Endothelial cell of umbilical vein (primary cell): ENCODE data around the gene RNF112. TPM values are rescaled to one million over a fixed set of nuclear protein-coding genes. Genes with fewer than 3 reads are reported as not detected.

ENCODE experiments used
- BruUV-seq: library from RNA; stranded (reverse); fragments of 400-500 nt; replicated peaks from 2 replicates; lab custom pipeline; 2021; lab: Mats Ljungman, UMichigan
- CTCF ChIA-PET: fragments of 300-600, 350-600 bp; sonication (Branson Sonifier 250); formaldehyde crosslinking; loops from one replicate; lab custom pipeline; 2021; ENCODE audit warnings: antibody characterized with exemption, inconsistent platforms; lab: Charles Lee
- POLR2A ChIA-PET: fragments of 300-600, 350-600 bp; sonication (Branson Sonifier 250); formaldehyde crosslinking; loops from one replicate; lab custom pipeline; 2021; ENCODE audit warnings: antibody characterized with exemption, inconsistent platforms; lab: Charles Lee
- DNase-seq: peaks from one replicate; pipeline ENCODE4 v3.0.0-alpha.2; 2011; ENCODE audit warnings: low read depth, low spot score
- FAIRE-seq: peaks from 2 replicates; lab custom pipeline; 2011; peaks lifted over from hg19 to GRCh38; lab: Jason Lieb, UNC
- H2AFZ ChIP-seq: 2 replicates; pipeline ENCODE4 v1.6.0; 2012; ENCODE audit warnings: low read depth, low read length, control low read depth, inconsistent platforms
- H3K27ac ChIP-seq: 2 replicates; pipeline ENCODE4 v1.5.1; 2011; ENCODE audit warnings: low read depth, mild to moderate bottlenecking, control low read depth, low read length, moderate library complexity; ENCODE audit not compliant: insufficient read depth
- H3K27me3 ChIP-seq, 2 experiments: 2 replicates each; pipeline versions ENCODE4 v1.6.0 to v1.6.1; 2011; ENCODE audit warnings: low read length in 2 of 2, mixed read lengths in 1 of 2; ENCODE audit not compliant: control insufficient read depth in 2 of 2, insufficient read depth in 2 of 2
- H3K36me3 ChIP-seq, 2 experiments: 2 replicates in 1 of 2; 3 replicates in 1 of 2; pipeline ENCODE4 v1.5.1; 2011; ENCODE audit warnings: low read length in 2 of 2, mild to moderate bottlenecking in 1 of 2, moderate library complexity in 1 of 2; ENCODE audit not compliant: control insufficient read depth in 2 of 2, insufficient read depth in 2 of 2; ENCODE audit errors: extremely low read depth in 1 of 2
- H3K4me1 ChIP-seq: 3 replicates; pipeline ENCODE4 v1.5.1; 2011; ENCODE audit warnings: mild to moderate bottlenecking, low read length; ENCODE audit not compliant: control insufficient read depth, insufficient read depth; ENCODE audit errors: extremely low read depth
- H3K4me2 ChIP-seq: 2 replicates; pipeline ENCODE4 v1.6.1; 2011; ENCODE audit warnings: low read length, control low read depth, mixed read lengths; ENCODE audit not compliant: insufficient read depth
- H3K4me3 ChIP-seq, 3 experiments: fragments of 200-600 bp in 1 of 3; sonication (generic), shearing (Covaris generic) in 1 of 3; replicated peaks in 1 of 3; 2 replicates each; pipeline ENCODE4 v1.5.1; 2011 to 2016; ENCODE audit warnings: control low read depth in 3 of 3, low read length in 3 of 3, mild to moderate bottlenecking in 2 of 3, inconsistent platforms in 1 of 3, low read depth in 1 of 3, moderate library complexity in 1 of 3; ENCODE audit not compliant: insufficient read depth in 1 of 3
- H3K79me2 ChIP-seq: 2 replicates; pipeline ENCODE4 v1.6.0; 2012; ENCODE audit warnings: low read length, inconsistent platforms; ENCODE audit not compliant: control insufficient read depth, insufficient read depth
- H3K9ac ChIP-seq: replicated peaks from 2 replicates; pipeline ENCODE3; 2011; ENCODE audit warnings: low read length, control low read depth; ENCODE audit not compliant: insufficient read depth; ENCODE audit errors: extremely low read depth
- H3K9me1 ChIP-seq: replicated peaks from 3 replicates; pipeline ENCODE4 v1.6.0; 2011; ENCODE audit warnings: mild to moderate bottlenecking, low read length; ENCODE audit not compliant: control insufficient read depth, insufficient read depth; ENCODE audit errors: extremely low read depth
- H3K9me3 ChIP-seq: replicated peaks from 2 replicates; pipeline ENCODE4 v1.5.1; 2012; ENCODE audit warnings: low read length, inconsistent platforms; ENCODE audit not compliant: control insufficient read depth, insufficient read depth
- H4K20me1 ChIP-seq: replicated peaks from 2 replicates; pipeline ENCODE3; 2011; ENCODE audit warnings: mild to moderate bottlenecking, low read length; ENCODE audit not compliant: control insufficient read depth, insufficient read depth; ENCODE audit errors: extremely low read depth
- EZH2 ChIP-seq: IDR thresholded peaks from 2 replicates; pipeline ENCODE4 v1.6.1; 2012; ENCODE audit warnings: borderline replicate concordance, low read depth, mild to moderate bottlenecking, moderate library complexity, low read length, inconsistent platforms; ENCODE audit not compliant: severe bottlenecking
- FOS ChIP-seq: IDR thresholded peaks from 2 replicates; pipeline ENCODE4 v1.6.1; 2011; ENCODE audit warnings: mild to moderate bottlenecking, low read length, moderate library complexity, borderline replicate concordance; ENCODE audit not compliant: insufficient read depth
- MYC ChIP-seq: IDR thresholded peaks from one replicate; pipeline ENCODE4 v1.6.1; 2011; ENCODE audit warnings: mild to moderate bottlenecking, low read depth, low read length
- POLR2AphosphoS5 ChIP-seq: IDR thresholded peaks from 2 replicates; pipeline ENCODE4 v1.6.1; 2012; ENCODE audit warnings: low read depth, mild to moderate bottlenecking, control low read depth, low read length, moderate library complexity; ENCODE audit not compliant: insufficient read depth
- dilution Hi-C: fragments of 300-500 bp; cut with MboI; formaldehyde crosslinking; loops from one replicate; pipeline ENCODE4 v1.15.0; 2019; ENCODE audit warnings: low sequenced_read_pairs; ENCODE audit not compliant: extremely low pct_ligation_motif_present
- intact Hi-C: fragments of 100-400 bp; cut with micrococcal nuclease; formaldehyde crosslinking; loops from one replicate; pipeline ENCODE4 v1.10.0; 2022
- polyA plus RNA-seq, 4 experiments: library from polyadenylated mRNA; depleted of rRNA in 3 of 4; stranded (reverse) in 3 of 4; unstranded in 1 of 4; fragments of >200 nt; gene quantifications; 2 replicates each; pipeline versions ENCODE4 v1.2.1 to v1.2.3, GENCODE V29; 2011 to 2012; ENCODE audit warnings: missing spikeins in 1 of 4
- total RNA-seq: library from RNA; stranded (reverse); gene quantifications from 2 replicates; pipeline ENCODE4 v1.2.3, GENCODE V29; 2021
- TF ChIP-seq, protein P1 (sequence below): IDR thresholded peaks from 2 replicates; pipeline ENCODE4 v1.6.1; 2011; ENCODE audit not compliant: insufficient read depth, insufficient read length
- TF ChIP-seq, protein P2 (sequence below), 2 donors: IDR thresholded peaks; 1 replicate in 1 of 2; 2 replicates in 1 of 2; pipeline ENCODE4 v1.5.1; 2011; ENCODE audit warnings: low read length in 2 of 2, mild to moderate bottlenecking in 2 of 2, moderate library complexity in 2 of 2, control low read depth in 1 of 2, inconsistent platforms in 1 of 2, low read depth in 1 of 2; ENCODE audit not compliant: insufficient read depth in 1 of 2; ENCODE audit errors: extremely low read depth in 1 of 2

The RNF112 gene
- total and polyA plus RNA-seq, 2 donors (not counting 3 experiments of a cell fraction or from before 2014, with no cell fraction given), result 0.06 to 0.11 TPM

DNA sequence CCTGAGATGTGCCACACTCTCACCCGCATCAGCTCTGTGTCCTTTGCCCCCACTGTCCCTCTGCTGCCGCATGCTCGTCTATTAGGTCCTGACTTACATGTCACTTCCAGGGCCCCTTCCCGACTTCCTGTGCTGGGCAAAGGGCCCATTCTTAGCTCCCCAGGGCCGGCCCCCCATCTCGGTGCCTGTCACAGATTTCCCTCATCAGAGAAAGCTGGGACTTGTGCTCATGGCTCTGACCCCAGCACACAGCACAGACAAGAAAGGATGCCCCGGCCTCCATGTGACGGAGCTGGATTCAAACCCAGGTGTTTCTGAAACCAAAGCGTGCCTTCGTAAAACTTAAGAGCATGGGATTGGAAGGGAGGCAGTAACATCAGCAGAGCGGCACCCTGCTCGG, 38.6 kb upstream of the RNF112 start:
- Histone ChIP-seq H3K27me3 (no peaks in the 10 kb centered on the region), H3K27ac (no peak overlapping the region), H3K36me3 (no peaks in the 10 kb centered on the region), H3K9me1 (no peaks in the 10 kb centered on the region), H4K20me1 (no peaks in the 10 kb centered on the region), H2AFZ (no peak overlapping the region), H3K9me3 (no peaks in the 10 kb centered on the region), H3K4me3 (no peak overlapping the region), H3K4me1 (no peaks in the 10 kb centered on the region), H3K4me2 (no peak overlapping the region), H3K79me2 (no peaks in the 10 kb centered on the region), H3K9ac (no peak overlapping the region)
- CTCF ChIA-PET, result interaction anchor here (4.2 kb wide), 1 partner anchor 9 kb away, joined by 23 read pairs; the partner anchor contains the start of gene B9D1
- intact Hi-C loops, result no loop called here
- TF ChIP-seq FOS (no peak), EZH2 (no peak)
- no peak for DNase-seq
- POLR2A ChIA-PET, result no interaction called here
- dilution Hi-C loops, result no loop called here
- FAIRE-seq, result no peak
- no TSS peak for BruUV-seq

DNA sequence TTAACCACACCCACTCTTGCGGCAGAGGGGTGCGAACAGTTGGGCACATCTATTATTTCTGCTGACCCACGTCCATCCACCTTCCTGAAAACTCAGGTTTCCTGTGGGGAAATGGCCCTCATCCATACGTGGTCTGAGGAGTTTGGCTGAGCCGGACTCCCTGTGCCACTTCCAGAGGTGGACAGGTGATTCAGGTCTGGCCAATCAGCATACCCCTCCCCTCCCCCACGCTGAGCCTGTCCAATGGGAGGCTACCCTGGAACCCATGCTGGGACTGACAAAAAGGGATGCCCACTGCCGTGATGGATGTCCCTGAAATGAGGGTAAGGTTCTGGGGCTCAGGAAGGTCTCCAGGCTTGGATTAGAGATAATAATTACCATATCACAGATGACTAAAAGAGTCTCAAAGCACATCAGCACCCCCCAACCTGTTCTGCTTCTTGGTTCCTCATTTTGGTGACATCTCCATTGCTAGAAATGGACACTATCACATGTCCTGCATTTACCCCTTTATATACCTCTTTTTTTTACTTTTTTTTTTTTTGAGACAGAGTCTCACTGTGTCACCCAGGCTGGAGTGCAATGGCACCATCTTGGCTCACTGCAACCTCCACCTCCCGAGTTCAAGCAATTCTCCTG, 38.0 kb upstream of the RNF112 start:
- Histone ChIP-seq H4K20me1 (no peaks in the 10 kb centered on the region), H3K9me1 (no peaks in the 10 kb centered on the region), H3K4me1 (no peaks in the 10 kb centered on the region), H3K9me3 (no peaks in the 10 kb centered on the region), H3K79me2 (no peaks in the 10 kb centered on the region), H3K4me3 (no peak overlapping the region), H3K36me3 (no peaks in the 10 kb centered on the region), H2AFZ (no peak overlapping the region), H3K4me2 (no peak overlapping the region), H3K27me3 (no peaks in the 10 kb centered on the region), H3K9ac (no peak overlapping the region), H3K27ac (no peak overlapping the region)
- DNase-seq, result no peak
- ChIA-PET POLR2A (no interaction called here), CTCF (interaction anchor here (4.2 kb wide), 1 partner anchor 10 kb away, joined by 23 read pairs; the partner anchor contains the start of gene B9D1)
- TF ChIP-seq, protein P1, sequence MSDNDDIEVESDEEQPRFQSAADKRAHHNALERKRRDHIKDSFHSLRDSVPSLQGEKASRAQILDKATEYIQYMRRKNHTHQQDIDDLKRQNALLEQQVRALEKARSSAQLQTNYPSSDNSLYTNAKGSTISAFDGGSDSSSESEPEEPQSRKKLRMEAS, result no peak
- TF ChIP-seq MYC (no peak), POLR2AphosphoS5 (no peak), FOS (no peak), EZH2 (no peak)
- TF ChIP-seq, protein P2, sequence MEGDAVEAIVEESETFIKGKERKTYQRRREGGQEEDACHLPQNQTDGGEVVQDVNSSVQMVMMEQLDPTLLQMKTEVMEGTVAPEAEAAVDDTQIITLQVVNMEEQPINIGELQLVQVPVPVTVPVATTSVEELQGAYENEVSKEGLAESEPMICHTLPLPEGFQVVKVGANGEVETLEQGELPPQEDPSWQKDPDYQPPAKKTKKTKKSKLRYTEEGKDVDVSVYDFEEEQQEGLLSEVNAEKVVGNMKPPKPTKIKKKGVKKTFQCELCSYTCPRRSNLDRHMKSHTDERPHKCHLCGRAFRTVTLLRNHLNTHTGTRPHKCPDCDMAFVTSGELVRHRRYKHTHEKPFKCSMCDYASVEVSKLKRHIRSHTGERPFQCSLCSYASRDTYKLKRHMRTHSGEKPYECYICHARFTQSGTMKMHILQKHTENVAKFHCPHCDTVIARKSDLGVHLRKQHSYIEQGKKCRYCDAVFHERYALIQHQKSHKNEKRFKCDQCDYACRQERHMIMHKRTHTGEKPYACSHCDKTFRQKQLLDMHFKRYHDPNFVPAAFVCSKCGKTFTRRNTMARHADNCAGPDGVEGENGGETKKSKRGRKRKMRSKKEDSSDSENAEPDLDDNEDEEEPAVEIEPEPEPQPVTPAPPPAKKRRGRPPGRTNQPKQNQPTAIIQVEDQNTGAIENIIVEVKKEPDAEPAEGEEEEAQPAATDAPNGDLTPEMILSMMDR (IDR thresholded peaks at IDR 0.05; ENCODE audit: extremely low read depth in 1 of 2, insufficient read depth in 1 of 2, low read depth in 1 of 2, low read length in 2 of 2), result no peak
- no peak for FAIRE-seq
- dilution Hi-C loops, result no loop called here
- no TSS peak for BruUV-seq
- intact Hi-C loops, result no loop called here
